Dendritic cell treated with granulocyte-macrophage colony-stimulating factor and Interleukin-4, amounts not matched to agents 40 ng/mL and 50 ng/mL, for 4 days (primary cell): ENCODE results near the gene SMS.

Experiments used
- H3K27ac Mint-ChIP-seq: one replicate; pipeline ENCODE4 v1.8.0; 2022; ENCODE audit warnings: mild to moderate bottlenecking, mixed read lengths
- H3K27me3 Mint-ChIP-seq: one replicate; pipeline ENCODE4 v1.8.0; 2022; ENCODE audit warnings: mild to moderate bottlenecking, mixed read lengths
- H3K36me3 Mint-ChIP-seq: one replicate; pipeline ENCODE4 v1.8.0; 2022; ENCODE audit warnings: low read depth, mixed read lengths
- H3K4me1 Mint-ChIP-seq: one replicate; pipeline ENCODE4 v1.8.0; 2022; ENCODE audit warnings: low read depth, mixed read lengths
- H3K4me3 Mint-ChIP-seq: one replicate; pipeline ENCODE4 v1.8.0; 2022; ENCODE audit warnings: mild to moderate bottlenecking, moderate library complexity, mixed read lengths
- H3K9me3 Mint-ChIP-seq: one replicate; pipeline ENCODE4 v1.8.0; 2022; ENCODE audit warnings: mixed read lengths
- intact Hi-C: fragments of 100-400 bp; cut with micrococcal nuclease; formaldehyde crosslinking; loops from one replicate; pipeline ENCODE4 v1.15.0; 2022

The SMS gene

GRCh38 chrX:21975242-21975641 lies 34.7 kb downstream of the SMS start:
- H3K27me3 Mint-ChIP-seq = no peaks in the 10 kb centered on the region
- no peak overlapping the region for H3K27ac Mint-ChIP-seq
- H3K36me3 Mint-ChIP-seq = peaks cover 60% of the 10 kb centered on the region
- no peaks in the 10 kb centered on the region for H3K4me1 Mint-ChIP-seq
- intact Hi-C loops = loop anchor here (10.0 kb wide), 1 partner anchor 140 kb away; the partner anchor contains the start of gene MBTPS2
- no peak overlapping the region for H3K4me3 Mint-ChIP-seq
- H3K9me3 Mint-ChIP-seq = no peaks in the 10 kb centered on the region

DNA sequence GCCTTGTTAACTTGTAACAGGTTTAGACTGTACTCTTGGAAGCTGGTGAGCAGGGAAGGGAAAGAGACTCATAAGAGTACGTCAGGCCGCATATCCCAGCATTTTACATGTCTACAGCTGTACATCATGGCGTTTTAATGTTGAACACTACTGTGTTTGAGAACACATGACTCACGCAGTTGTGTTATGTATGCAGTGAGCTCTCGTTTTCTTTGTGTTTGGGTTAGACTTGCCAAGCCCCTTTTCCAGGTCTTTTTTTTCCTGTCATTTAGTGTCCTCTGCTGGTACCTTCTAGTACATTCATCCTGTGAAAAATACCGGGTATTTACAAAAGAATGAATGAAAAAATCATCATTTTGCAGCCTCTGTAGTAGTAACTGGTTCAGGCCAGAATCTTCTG lies 35.3 kb downstream of the SMS start:
- Mint-ChIP-seq H3K36me3 (peaks cover 59% of the 10 kb centered on the region), H3K4me3 (no peak overlapping the region), H3K27me3 (no peaks in the 10 kb centered on the region), H3K9me3 (no peaks in the 10 kb centered on the region), H3K27ac (no peak overlapping the region), H3K4me1 (no peaks in the 10 kb centered on the region)
- intact Hi-C loops = loop anchor here (10.0 kb wide), 1 partner anchor 141 kb away; the partner anchor contains the start of gene MBTPS2

DNA sequence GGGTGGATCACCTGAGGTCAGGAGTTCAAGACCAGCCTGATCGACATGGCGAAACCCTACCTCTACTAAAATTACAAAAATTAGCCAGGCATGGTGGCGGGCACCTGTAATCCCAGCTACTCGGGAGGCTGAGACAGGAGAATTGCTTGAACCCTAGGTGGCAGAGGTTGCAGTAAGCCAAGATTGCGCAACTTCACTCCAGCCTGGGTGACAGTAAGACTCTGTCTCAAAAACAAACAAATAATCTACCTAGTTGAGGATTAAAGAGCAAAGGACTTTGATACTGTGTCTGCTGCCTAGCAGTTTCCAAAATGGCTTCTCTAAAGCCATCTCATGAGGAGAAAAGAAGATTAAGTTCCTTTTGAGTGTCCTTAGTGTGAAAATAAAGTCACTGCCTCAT lies 37.8 kb downstream of the SMS start:
- H3K4me3 Mint-ChIP-seq = no peak overlapping the region
- intact Hi-C loops = loop anchor here (10.0 kb wide), 1 partner anchor 144 kb away; the partner anchor contains the start of gene MBTPS2
- H3K27ac Mint-ChIP-seq = no peak overlapping the region
- peaks cover 45% of the 10 kb centered on the region for H3K36me3 Mint-ChIP-seq
- no peaks in the 10 kb centered on the region for H3K4me1 Mint-ChIP-seq
- no peaks in the 10 kb centered on the region for H3K27me3 Mint-ChIP-seq
- H3K9me3 Mint-ChIP-seq = no peaks in the 10 kb centered on the region

DNA sequence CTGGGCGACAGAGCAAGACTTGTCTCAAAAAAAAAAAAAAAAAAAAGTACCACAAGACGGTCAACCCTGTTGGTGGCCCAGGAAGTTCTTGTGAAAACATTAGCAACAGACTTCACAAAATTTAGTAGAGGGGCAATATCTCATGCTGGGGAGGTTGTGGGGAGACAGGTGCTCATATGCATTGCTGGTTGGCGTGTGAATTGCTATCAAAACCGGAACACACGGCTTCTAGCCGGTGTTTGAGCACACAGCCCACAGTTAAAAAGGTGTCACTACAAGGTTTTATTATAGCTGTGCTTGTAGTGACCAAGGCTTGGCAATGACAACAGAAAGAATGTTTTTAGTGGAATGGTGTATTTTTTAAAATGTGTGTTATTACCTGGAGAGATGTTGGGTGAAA lies 41.8 kb downstream of the SMS start:
- no peaks in the 10 kb centered on the region for H3K27me3 Mint-ChIP-seq
- no peak overlapping the region for H3K27ac Mint-ChIP-seq
- H3K9me3 Mint-ChIP-seq = no peaks in the 10 kb centered on the region
- peaks cover 40% of the 10 kb centered on the region for H3K36me3 Mint-ChIP-seq
- H3K4me3 Mint-ChIP-seq = no peak overlapping the region
- intact Hi-C loops = no loop called here
- H3K4me1 Mint-ChIP-seq = no peaks in the 10 kb centered on the region

- Mint-ChIP-seq H3K36me3 (peaks cover 51% of the 10 kb centered on the region), H3K27ac (no peak overlapping the region), H3K4me3 (no peak overlapping the region), H3K27me3 (no peaks in the 10 kb centered on the region), H3K4me1 (peaks cover 7% of the 10 kb centered on the region), H3K9me3 (no peaks in the 10 kb centered on the region)
- intact Hi-C loops = loop anchor here (2.0 to 5.0 kb wide), 2 partner anchors 207 to 762 kb away; no protein-coding TSS in a partner anchor
Observed at GRCh38 chrX:21985332-21985777, 44.8 kb downstream of the SMS start.

DNA sequence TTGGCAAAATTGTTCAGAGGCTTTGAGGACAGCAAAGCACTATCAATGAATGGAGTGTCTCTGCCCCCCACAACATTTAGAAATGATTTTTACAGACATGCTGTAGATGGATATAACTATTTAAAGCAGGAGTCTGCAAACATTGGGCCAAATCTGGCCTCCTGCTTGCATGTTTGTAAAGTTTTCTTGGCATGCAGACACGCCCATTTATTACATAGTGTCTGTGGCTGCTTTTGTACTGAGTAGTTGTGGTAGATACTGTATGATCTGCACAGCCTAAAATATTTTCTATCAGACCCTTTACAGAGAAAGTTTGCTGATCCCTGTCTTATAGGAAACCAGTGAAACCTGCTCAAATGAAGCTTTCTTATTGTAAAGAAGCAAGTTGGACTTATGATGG lies 46.1 kb downstream of the SMS start:
- Mint-ChIP-seq H3K4me1 (peaks cover 8% of the 10 kb centered on the region), H3K36me3 (peaks cover 56% of the 10 kb centered on the region), H3K4me3 (no peak overlapping the region), H3K27me3 (no peaks in the 10 kb centered on the region), H3K27ac (no peak overlapping the region), H3K9me3 (no peaks in the 10 kb centered on the region)
- intact Hi-C loops = loop anchor here (5.0 kb wide), 1 partner anchor 761 kb away; no protein-coding TSS in a partner anchor

- Mint-ChIP-seq H3K9me3 (no peaks in the 10 kb centered on the region), H3K27me3 (no peaks in the 10 kb centered on the region), H3K36me3 (peaks cover 56% of the 10 kb centered on the region), H3K4me3 (no peak overlapping the region), H3K27ac (no peak overlapping the region), H3K4me1 (peaks cover 28% of the 10 kb centered on the region)
- intact Hi-C loops = loop anchor here (5.0 kb wide), 1 partner anchor 758 kb away; no protein-coding TSS in a partner anchor
Observed at GRCh38 chrX:21989384-21989783, 48.9 kb downstream of the SMS start.

DNA sequence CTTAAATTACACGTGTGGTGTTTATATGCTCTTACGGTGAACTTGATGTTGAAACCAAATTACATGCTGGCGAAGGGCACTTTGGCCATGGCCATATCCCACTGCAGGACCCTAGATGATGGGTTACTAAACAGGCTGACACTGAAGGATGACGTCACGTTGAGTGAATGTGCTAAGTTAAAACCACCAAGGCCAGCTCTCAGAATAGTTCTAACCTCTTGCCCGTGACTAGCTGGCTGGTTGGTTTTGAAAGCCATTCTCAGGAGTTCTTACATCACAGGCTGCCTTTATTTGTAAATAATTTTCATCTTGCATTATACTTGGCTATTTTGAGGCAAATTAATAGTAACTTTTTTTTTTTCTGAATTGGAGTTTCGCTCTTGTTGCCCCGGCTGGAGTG lies 50.3 kb downstream of the SMS start:
- Mint-ChIP-seq H3K4me3 (no peak overlapping the region), H3K9me3 (no peaks in the 10 kb centered on the region), H3K27me3 (no peaks in the 10 kb centered on the region), H3K36me3 (peaks cover 53% of the 10 kb centered on the region), H3K27ac (no peak overlapping the region), H3K4me1 (peaks cover 31% of the 10 kb centered on the region)
- intact Hi-C loops = loop anchor here (10.0 kb wide), 1 partner anchor 64 kb away; no protein-coding TSS in a partner anchor

GRCh38 chrX:21991504-21991903 lies 51.0 kb downstream of the SMS start:
- peaks cover 37% of the 10 kb centered on the region for H3K4me1 Mint-ChIP-seq
- H3K27me3 Mint-ChIP-seq = no peaks in the 10 kb centered on the region
- peak overlapping the region; percentile 48 for H3K27ac Mint-ChIP-seq
- intact Hi-C loops = loop anchor here (10.0 kb wide), 1 partner anchor 63 kb away; no protein-coding TSS in a partner anchor
- peaks cover 53% of the 10 kb centered on the region for H3K36me3 Mint-ChIP-seq
- no peaks in the 10 kb centered on the region for H3K9me3 Mint-ChIP-seq
- H3K4me3 Mint-ChIP-seq = no peak overlapping the region

GRCh38 chrX:21993265-21993664 lies 52.8 kb downstream of the SMS start:
- intact Hi-C loops = loop anchor here (10.0 kb wide), 1 partner anchor 62 kb away; no protein-coding TSS in a partner anchor
- Mint-ChIP-seq H3K27ac (peak overlapping the region; percentile 89), H3K9me3 (no peaks in the 10 kb centered on the region), H3K27me3 (no peaks in the 10 kb centered on the region), H3K4me1 (peaks cover 36% of the 10 kb centered on the region), H3K4me3 (no peak overlapping the region), H3K36me3 (peaks cover 38% of the 10 kb centered on the region)

DNA sequence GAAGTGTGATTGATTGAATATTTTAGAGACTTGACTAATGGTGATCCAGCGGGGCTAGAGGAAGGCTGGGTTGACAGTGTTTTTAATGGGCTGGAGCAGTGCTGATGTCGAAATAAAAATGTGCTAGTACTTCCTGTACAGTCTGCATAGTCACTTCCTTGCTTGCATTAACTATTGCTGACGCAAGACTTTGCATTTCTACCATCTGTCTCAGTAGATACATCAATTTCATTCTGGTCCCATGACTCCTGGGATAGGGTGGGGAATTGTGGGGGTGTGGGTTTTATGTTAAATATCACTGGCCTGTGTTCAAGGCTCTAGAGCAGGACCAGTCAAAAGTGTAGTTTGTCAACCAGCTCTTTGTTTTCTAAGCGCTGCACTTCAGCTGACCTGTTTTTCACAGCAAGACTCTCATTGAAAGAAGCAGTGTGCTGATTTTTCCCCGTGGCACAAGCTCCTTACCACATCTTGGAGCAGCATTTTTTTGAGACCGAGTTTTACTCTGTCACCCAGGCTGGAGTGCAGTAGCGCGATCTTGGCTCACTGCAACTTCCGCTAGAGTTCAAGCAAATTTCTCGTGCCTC lies 56.5 kb downstream of the SMS start:
- Mint-ChIP-seq H3K27me3 (no peaks in the 10 kb centered on the region), H3K27ac (peak overlapping the region; percentile 60), H3K36me3 (peaks cover 18% of the 10 kb centered on the region), H3K4me3 (no peak overlapping the region), H3K4me1 (peaks cover 26% of the 10 kb centered on the region), H3K9me3 (no peaks in the 10 kb centered on the region)
- intact Hi-C loops = loop anchor here (10.0 kb wide), 1 partner anchor 58 kb away; no protein-coding TSS in a partner anchor

DNA sequence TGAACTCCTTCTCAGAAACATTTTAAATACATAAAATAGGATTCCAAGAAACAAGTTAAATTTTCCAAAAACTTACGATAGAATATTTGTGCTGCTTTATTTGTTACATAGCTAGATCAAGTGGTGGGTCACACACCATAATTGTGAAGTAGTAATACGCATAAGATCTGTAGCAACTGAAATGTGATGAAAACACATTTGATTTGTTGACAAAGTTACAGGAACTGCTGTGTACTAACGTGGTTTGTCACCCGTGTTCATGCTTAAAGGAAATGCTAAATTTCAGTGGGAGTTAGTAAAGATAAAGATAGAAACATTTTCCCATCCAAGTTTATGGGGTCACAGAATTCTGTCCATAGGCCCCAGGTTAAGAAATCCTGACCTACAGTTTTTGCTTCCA lies 57.5 kb downstream of the SMS start:
- Mint-ChIP-seq H3K9me3 (no peaks in the 10 kb centered on the region), H3K27me3 (no peaks in the 10 kb centered on the region), H3K4me3 (no peak overlapping the region), H3K27ac (no peak overlapping the region), H3K4me1 (peaks cover 23% of the 10 kb centered on the region), H3K36me3 (peaks cover 29% of the 10 kb centered on the region)
- intact Hi-C loops = loop anchor here (10.0 kb wide), 1 partner anchor 57 kb away; no protein-coding TSS in a partner anchor

- intact Hi-C loops = no loop called here
- peaks cover 43% of the 10 kb centered on the region for H3K36me3 Mint-ChIP-seq
- H3K27ac Mint-ChIP-seq = no peak overlapping the region
- no peaks in the 10 kb centered on the region for H3K9me3 Mint-ChIP-seq
- no peaks in the 10 kb centered on the region for H3K27me3 Mint-ChIP-seq
- H3K4me1 Mint-ChIP-seq = no peaks in the 10 kb centered on the region
- no peak overlapping the region for H3K4me3 Mint-ChIP-seq
Observed at GRCh38 chrX:22004866-22005265, 64.4 kb downstream of the SMS start.

- Mint-ChIP-seq H3K36me3 (no peaks in the 10 kb centered on the region), H3K27ac (no peak overlapping the region), H3K9me3 (no peaks in the 10 kb centered on the region)
Observed at GRCh38 chrX:22012051-22012450, 71.5 kb downstream of the SMS start.

More at GRCh38 chrX:22012051-22012450, 71.5 kb downstream of the SMS start:
- Mint-ChIP-seq H3K27me3 (no peaks in the 10 kb centered on the region), H3K4me1 (no peaks in the 10 kb centered on the region), H3K4me3 (no peak overlapping the region)
- intact Hi-C loops = no loop called here
